HepG2 (cell line): ENCODE results near the gene GCM1. TPM values are rescaled to one million over a fixed set of nuclear protein-coding genes. Genes with fewer than 3 reads are reported as not detected.
A peak's percentile ranks its signal among the peaks of the same experiment; 100 is the strongest.

Source experiments
- HMG20B ChIP-seq: conservative IDR thresholded peaks from 2 replicates; pipeline ENCODE4 v1.6.1; 2016; ENCODE audit warnings: missing genetic modification reagents, missing compliant biosample characterization
- KDM5A ChIP-seq: fragments of 200-600 bp; sonication (generic); IDR thresholded peaks from 2 replicates; pipeline ENCODE4 v1.7.0; 2018; ENCODE audit warnings: antibody characterized with exemption, mild to moderate bottlenecking, low read length, borderline replicate concordance
- MAFF ChIP-seq: IDR thresholded peaks from 2 replicates; pipeline ENCODE4 v1.6.1; 2011; ENCODE audit warnings: low read depth, low read length, improper control_type of control experiment
- MED13 ChIP-seq: sonication (generic); formaldehyde crosslinking; IDR thresholded peaks from 2 replicates; pipeline ENCODE4 v1.5.0; 2020; ENCODE audit warnings: missing genetic modification reagents
- PRDM10 ChIP-seq: sonication (generic); formaldehyde crosslinking; IDR thresholded peaks from 2 replicates; pipeline ENCODE4 v1.4.0; 2020; ENCODE audit warnings: low read depth, missing genetic modification reagents
- UBTF ChIP-seq: sonication (generic); formaldehyde crosslinking; IDR thresholded peaks from 2 replicates; pipeline ENCODE4 v1.4.0; 2020; ENCODE audit warnings: mild to moderate bottlenecking, missing genetic modification reagents
- ZFP36 ChIP-seq: fragments of 150-350 bp; IDR thresholded peaks from 2 replicates; pipeline ENCODE4 v1.6.1; 2018; ENCODE audit warnings: borderline replicate concordance, low read length, low read depth; ENCODE audit not compliant: partially characterized antibody
- ZNF251 ChIP-seq: sonication (generic); formaldehyde crosslinking; IDR thresholded peaks from 2 replicates; pipeline ENCODE4 v1.9.0; 2021; ENCODE audit warnings: mild to moderate bottlenecking, missing genetic modification reagents
- ZSCAN25 ChIP-seq: sonication (generic); formaldehyde crosslinking; IDR thresholded peaks from 2 replicates; pipeline ENCODE4 v1.8.0; 2022; ENCODE audit warnings: mild to moderate bottlenecking, missing genetic modification reagents
- polyA plus RNA-seq, 8 experiments: library from polyadenylated mRNA; depleted of rRNA in 3 of 8; stranded (reverse) in 7 of 8; unstranded in 1 of 8; fragments of >200 nt; fragmentation: Illumina TruSeq in 4 of 8; extraction: Trizol in 4 of 8; gene quantifications; 2 replicates each; pipeline versions ENCODE4 v1.2.1 to v1.2.3, GENCODE V29; 2011 to 2016; ENCODE audit warnings: low read depth in 4 of 8, missing spikeins in 1 of 8, mixed read lengths in 1 of 8; ENCODE audit not compliant: insufficient read depth in 1 of 8
- total RNA-seq, 5 experiments: library from RNA; depleted of rRNA; stranded (reverse); fragments of >200 nt; fragmentation: Illumina TruSeq; extraction: Trizol; gene quantifications; 2 replicates each; pipeline ENCODE4 v1.2.3, GENCODE V29; 2016; ENCODE audit warnings: low read depth in 1 of 5
- TF ChIP-seq, protein P1 (sequence below), 2 experiments: sonication (generic) in 1 of 2; formaldehyde crosslinking in 1 of 2; IDR thresholded peaks; 2 replicates each; pipeline versions ENCODE4 v1.6.1 to v1.9.0; 2014 to 2022; ENCODE audit warnings: antibody characterized with exemption in 1 of 2, borderline replicate concordance in 1 of 2, inconsistent platforms in 1 of 2, low read depth in 1 of 2, missing genetic modification reagents in 1 of 2
- TF ChIP-seq, protein P2 (sequence below): sonication (generic); formaldehyde crosslinking; IDR thresholded peaks from 2 replicates; pipeline ENCODE4 v1.8.1; 2023; ENCODE audit warnings: mild to moderate bottlenecking, missing genetic modification reagents
- TF ChIP-seq, protein P3 (sequence below): sonication (generic); formaldehyde crosslinking; IDR thresholded peaks from 2 replicates; pipeline ENCODE4 v1.4.0; 2020; ENCODE audit warnings: mild to moderate bottlenecking, missing genetic modification reagents

Gene GCM1
- total and polyA plus RNA-seq, 2 of the 13 experiments (the other 11 are each of a cell fraction or from before 2014, with no cell fraction given) = 0.04 to 0.13 TPM

DNA sequence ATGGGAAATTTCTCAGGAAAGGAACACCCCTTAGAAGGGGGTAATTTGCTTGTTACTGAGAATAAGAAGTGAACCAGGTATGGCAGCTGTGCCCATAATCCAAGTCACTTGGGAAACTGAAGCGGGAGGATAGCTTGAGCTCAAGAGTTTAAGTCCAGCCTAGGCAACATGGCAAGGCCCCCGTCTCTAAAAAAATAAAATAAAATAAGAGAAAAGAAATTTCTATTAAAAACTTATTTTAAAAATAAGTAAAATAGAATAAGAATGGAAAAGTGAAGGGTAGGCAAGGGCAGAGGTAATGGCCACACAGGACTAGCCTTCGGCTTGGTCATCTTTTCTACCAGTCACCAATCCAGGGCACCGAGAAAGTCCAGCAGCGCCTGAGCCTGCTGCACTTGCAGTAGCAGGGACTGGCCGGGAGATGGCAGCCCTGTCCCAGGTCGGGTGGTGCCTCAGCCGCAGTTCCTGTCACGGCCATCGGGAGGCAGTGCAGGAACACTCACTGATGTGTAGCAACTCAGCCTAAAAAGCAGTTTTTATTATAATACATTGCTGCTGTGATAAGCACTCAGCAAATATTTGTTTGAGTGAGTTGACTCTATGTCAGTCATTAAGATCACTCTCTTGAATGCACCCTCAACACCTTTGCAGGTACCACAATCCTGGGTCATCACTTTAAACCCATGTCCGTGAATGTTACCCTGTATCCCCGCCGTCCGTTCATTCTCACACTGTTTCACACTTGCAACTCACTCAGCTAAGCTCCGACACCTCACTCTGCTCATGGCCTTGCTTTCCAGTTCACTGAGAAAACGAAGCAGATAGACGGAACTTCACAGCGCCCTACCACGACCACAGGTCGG lies 23.2 kb upstream of the GCM1 start (continued):
- TF ChIP-seq, protein P1, sequence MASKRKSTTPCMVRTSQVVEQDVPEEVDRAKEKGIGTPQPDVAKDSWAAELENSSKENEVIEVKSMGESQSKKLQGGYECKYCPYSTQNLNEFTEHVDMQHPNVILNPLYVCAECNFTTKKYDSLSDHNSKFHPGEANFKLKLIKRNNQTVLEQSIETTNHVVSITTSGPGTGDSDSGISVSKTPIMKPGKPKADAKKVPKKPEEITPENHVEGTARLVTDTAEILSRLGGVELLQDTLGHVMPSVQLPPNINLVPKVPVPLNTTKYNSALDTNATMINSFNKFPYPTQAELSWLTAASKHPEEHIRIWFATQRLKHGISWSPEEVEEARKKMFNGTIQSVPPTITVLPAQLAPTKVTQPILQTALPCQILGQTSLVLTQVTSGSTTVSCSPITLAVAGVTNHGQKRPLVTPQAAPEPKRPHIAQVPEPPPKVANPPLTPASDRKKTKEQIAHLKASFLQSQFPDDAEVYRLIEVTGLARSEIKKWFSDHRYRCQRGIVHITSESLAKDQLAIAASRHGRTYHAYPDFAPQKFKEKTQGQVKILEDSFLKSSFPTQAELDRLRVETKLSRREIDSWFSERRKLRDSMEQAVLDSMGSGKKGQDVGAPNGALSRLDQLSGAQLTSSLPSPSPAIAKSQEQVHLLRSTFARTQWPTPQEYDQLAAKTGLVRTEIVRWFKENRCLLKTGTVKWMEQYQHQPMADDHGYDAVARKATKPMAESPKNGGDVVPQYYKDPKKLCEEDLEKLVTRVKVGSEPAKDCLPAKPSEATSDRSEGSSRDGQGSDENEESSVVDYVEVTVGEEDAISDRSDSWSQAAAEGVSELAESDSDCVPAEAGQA (IDR thresholded peaks at IDR 0.05; ENCODE audit: low read depth) = no peak
- TF ChIP-seq, protein P1 (CRISPR knock-in tag; IDR thresholded peaks at IDR 0.05; ENCODE audit: borderline replicate concordance) = no peak
- TF ChIP-seq PRDM10 (CRISPR knock-in tag) = peak; percentile 37; the same call in 1 of the 2 replicates
- TF ChIP-seq KDM5A = no peak
- no peak for TF ChIP-seq ZSCAN25
- TF ChIP-seq, protein P2, sequence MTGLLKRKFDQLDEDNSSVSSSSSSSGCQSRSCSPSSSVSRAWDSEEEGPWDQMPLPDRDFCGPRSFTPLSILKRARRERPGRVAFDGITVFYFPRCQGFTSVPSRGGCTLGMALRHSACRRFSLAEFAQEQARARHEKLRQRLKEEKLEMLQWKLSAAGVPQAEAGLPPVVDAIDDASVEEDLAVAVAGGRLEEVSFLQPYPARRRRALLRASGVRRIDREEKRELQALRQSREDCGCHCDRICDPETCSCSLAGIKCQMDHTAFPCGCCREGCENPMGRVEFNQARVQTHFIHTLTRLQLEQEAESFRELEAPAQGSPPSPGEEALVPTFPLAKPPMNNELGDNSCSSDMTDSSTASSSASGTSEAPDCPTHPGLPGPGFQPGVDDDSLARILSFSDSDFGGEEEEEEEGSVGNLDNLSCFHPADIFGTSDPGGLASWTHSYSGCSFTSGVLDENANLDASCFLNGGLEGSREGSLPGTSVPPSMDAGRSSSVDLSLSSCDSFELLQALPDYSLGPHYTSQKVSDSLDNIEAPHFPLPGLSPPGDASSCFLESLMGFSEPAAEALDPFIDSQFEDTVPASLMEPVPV = no peak
- TF ChIP-seq, protein P3, sequence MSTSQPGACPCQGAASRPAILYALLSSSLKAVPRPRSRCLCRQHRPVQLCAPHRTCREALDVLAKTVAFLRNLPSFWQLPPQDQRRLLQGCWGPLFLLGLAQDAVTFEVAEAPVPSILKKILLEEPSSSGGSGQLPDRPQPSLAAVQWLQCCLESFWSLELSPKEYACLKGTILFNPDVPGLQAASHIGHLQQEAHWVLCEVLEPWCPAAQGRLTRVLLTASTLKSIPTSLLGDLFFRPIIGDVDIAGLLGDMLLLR = 0 out of 2 replicates have a peak, but pooled peaks have one; percentile 23
- TF ChIP-seq UBTF (CRISPR knock-in tag) = no peak
- TF ChIP-seq MAFF = no peak; the same call in 1 of the 2 replicates
- TF ChIP-seq ZNF251 (CRISPR knock-in tag) = no peak
- no peak for TF ChIP-seq HMG20B
- TF ChIP-seq ZFP36 = peak; percentile 71
- TF ChIP-seq MED13 = no peak
